Spleen (tissue), 7 donors: Measurements from ENCODE around the gene ATXN1.

ENCODE experiments used
- CTCF ChIP-seq, 11 experiments: fragments of 200-600 bp in 7 of 11; fragments of 450-650 bp in 4 of 11; sonication (generic) in 4 of 11; IDR thresholded peaks in 8 of 11; conservative IDR thresholded peaks in 3 of 11; 1 replicate in 7 of 11; 2 replicates in 4 of 11; pipeline versions ENCODE4 v1.4.0 to v1.8.0; 2016 to 2021; ENCODE audit warnings: antibody characterized with exemption in 11 of 11, inconsistent platforms in 4 of 11, mild to moderate bottlenecking in 1 of 11
- POLR2A ChIP-seq, 3 donors: fragments of 450-650 bp; IDR thresholded peaks; one replicate each; pipeline ENCODE4 v1.5.1; 2017; ENCODE audit warnings: antibody characterized with exemption in 3 of 3, mild to moderate bottlenecking in 1 of 3
- donor health status: DM: no; HTN: no; CAD: no; lungs with moderate emphysema.
- donor health status: DM: no; HTN: no; CAD: no.
- donor health status: DM: no; HTN: no; CAD: no.

GRCh38 chr6:16723826-16724225, 37.4 kb downstream of the ATXN1 start:
- no peak for TF ChIP-seq CTCF (IDR thresholded peaks at IDR 0.05 in 8 of 11, conservative IDR thresholded peaks at IDR 0.05 in 3 of 11)
- TF ChIP-seq POLR2A (IDR thresholded peaks at IDR 0.05), result no peak
